ENCODE data around the gene FGF6. TPM values are rescaled to one million over a fixed set of nuclear protein-coding genes. Genes with fewer than 3 reads are reported as not detected.

FGF6 gene
- total and polyA plus RNA-seq, 4 donors, result not detected

GRCh38 chr12:4416276-4416675 lies 29.3 kb downstream of the FGF6 start:
- TF ChIP-seq ATF3 (IDR thresholded peaks at IDR 0.05) (no peak), GABPA (IDR thresholded peaks at IDR 0.05 in 1 of 2, conservative IDR thresholded peaks at IDR 0.05 in 1 of 2) (no peak), HNF4G (IDR thresholded peaks at IDR 0.05) (no peak), HNF4A (conservative IDR thresholded peaks at IDR 0.05) (no peak), TAF1 (conservative IDR thresholded peaks at IDR 0.05) (no peak), NR2F2 (IDR thresholded peaks at IDR 0.05) (no peak), FOXA1 (IDR thresholded peaks at IDR 0.05) (no peak), YY1 (IDR thresholded peaks at IDR 0.05) (no peak), JUND (IDR thresholded peaks at IDR 0.05) (no peak), RAD21 (IDR thresholded peaks at IDR 0.05) (no peak), SP1 (IDR thresholded peaks at IDR 0.05) (no peak), REST (IDR thresholded peaks at IDR 0.05) (no peak), ZBTB33 (IDR thresholded peaks at IDR 0.05) (no peak)
- TF ChIP-seq, protein P1, sequence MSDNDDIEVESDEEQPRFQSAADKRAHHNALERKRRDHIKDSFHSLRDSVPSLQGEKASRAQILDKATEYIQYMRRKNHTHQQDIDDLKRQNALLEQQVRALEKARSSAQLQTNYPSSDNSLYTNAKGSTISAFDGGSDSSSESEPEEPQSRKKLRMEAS (IDR thresholded peaks at IDR 0.05), result no peak
- TF ChIP-seq, protein P2, sequence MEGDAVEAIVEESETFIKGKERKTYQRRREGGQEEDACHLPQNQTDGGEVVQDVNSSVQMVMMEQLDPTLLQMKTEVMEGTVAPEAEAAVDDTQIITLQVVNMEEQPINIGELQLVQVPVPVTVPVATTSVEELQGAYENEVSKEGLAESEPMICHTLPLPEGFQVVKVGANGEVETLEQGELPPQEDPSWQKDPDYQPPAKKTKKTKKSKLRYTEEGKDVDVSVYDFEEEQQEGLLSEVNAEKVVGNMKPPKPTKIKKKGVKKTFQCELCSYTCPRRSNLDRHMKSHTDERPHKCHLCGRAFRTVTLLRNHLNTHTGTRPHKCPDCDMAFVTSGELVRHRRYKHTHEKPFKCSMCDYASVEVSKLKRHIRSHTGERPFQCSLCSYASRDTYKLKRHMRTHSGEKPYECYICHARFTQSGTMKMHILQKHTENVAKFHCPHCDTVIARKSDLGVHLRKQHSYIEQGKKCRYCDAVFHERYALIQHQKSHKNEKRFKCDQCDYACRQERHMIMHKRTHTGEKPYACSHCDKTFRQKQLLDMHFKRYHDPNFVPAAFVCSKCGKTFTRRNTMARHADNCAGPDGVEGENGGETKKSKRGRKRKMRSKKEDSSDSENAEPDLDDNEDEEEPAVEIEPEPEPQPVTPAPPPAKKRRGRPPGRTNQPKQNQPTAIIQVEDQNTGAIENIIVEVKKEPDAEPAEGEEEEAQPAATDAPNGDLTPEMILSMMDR (IDR thresholded peaks at IDR 0.05; ENCODE audit: low read depth, low read length, missing input control), result no peak
- H3K27me3 ChIP-seq (ENCODE audit: control insufficient read depth in 4 of 4, insufficient read depth in 4 of 4, low read length in 3 of 4), result peaks cover 0 to 4% (median 0%) of the 10 kb centered on the region in 4 donors
- no peak overlapping the region for H3K4me3 ChIP-seq (ENCODE audit: low read depth in 1 of 3, low read length in 3 of 3)
- DNase-seq (ENCODE audit: low spot score), result no peak
- no peak overlapping the region for H3K9ac ChIP-seq (ENCODE audit: low read depth in 1 of 2, low read length in 2 of 2)
- WGBS, result 83% methylated on average over 8 of the region's 8 CpGs
- no peaks in the 10 kb centered on the region for H3K36me3 ChIP-seq (ENCODE audit: control insufficient read depth in 4 of 4, insufficient read depth in 3 of 4, low read depth in 1 of 4, low read length in 3 of 4)
- no peaks in the 10 kb centered on the region for H3K4me1 ChIP-seq (ENCODE audit: control insufficient read depth in 4 of 4, insufficient read depth in 4 of 4, low read length in 3 of 4)
- H3K9me3 ChIP-seq (ENCODE audit: control insufficient read depth in 4 of 4, low read length in 3 of 4), result no peaks in the 10 kb centered on the region
- H3K27ac ChIP-seq (ENCODE audit: low read depth in 1 of 2, low read length in 2 of 2), result no peak overlapping the region

DNA sequence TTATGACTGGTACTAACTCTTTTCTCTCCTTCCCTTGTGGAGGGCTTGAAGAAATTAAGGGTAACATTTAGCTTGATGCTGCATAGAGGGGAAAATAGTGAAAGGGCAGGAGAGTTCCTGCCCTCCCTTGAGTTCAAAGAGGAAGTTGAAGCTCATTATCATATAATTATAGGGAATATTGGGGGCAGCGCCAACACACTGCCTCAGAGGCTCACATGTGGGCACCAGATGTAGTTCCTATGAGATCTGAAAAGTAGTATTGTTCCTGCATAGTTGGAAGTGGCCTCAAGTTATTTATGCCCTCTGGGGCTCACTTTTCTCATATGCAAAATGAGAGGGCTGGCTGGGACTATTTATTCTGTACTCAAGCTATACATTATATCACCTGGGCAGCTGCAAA lies 33.1 kb downstream of the FGF6 start:
- Histone ChIP-seq H3K27me3 (ENCODE audit: control insufficient read depth in 4 of 4, insufficient read depth in 4 of 4, low read length in 3 of 4) (no peaks in the 10 kb centered on the region), H3K9ac (ENCODE audit: low read depth in 1 of 2, low read length in 2 of 2) (no peak overlapping the region), H3K4me1 (ENCODE audit: control insufficient read depth in 4 of 4, insufficient read depth in 4 of 4, low read length in 3 of 4) (no peaks in the 10 kb centered on the region), H3K36me3 (ENCODE audit: control insufficient read depth in 4 of 4, insufficient read depth in 3 of 4, low read depth in 1 of 4, low read length in 3 of 4) (no peaks in the 10 kb centered on the region), H3K9me3 (ENCODE audit: control insufficient read depth in 4 of 4, low read length in 3 of 4) (no peaks in the 10 kb centered on the region), H3K27ac (ENCODE audit: low read depth in 1 of 2, low read length in 2 of 2) (no peak overlapping the region), H3K4me3 (ENCODE audit: low read depth in 1 of 3, low read length in 3 of 3) (no peak overlapping the region)
- no peak for DNase-seq (ENCODE audit: low spot score)
- 86% methylated on average over 1 of the region's 1 CpG for WGBS
- TF ChIP-seq HNF4A (conservative IDR thresholded peaks at IDR 0.05) (no peak), REST (IDR thresholded peaks at IDR 0.05) (no peak), HNF4G (IDR thresholded peaks at IDR 0.05) (no peak), SP1 (IDR thresholded peaks at IDR 0.05) (no peak), JUND (IDR thresholded peaks at IDR 0.05) (no peak), ATF3 (IDR thresholded peaks at IDR 0.05) (no peak), TAF1 (conservative IDR thresholded peaks at IDR 0.05) (no peak), YY1 (IDR thresholded peaks at IDR 0.05) (no peak), EGR1 (IDR thresholded peaks at IDR 0.05; ENCODE audit: low read depth in 2 of 2) (no peak), NR2F2 (IDR thresholded peaks at IDR 0.05) (no peak), RAD21 (IDR thresholded peaks at IDR 0.05) (no peak), RXRA (IDR thresholded peaks at IDR 0.05) (no peak), GABPA (IDR thresholded peaks at IDR 0.05 in 1 of 2, conservative IDR thresholded peaks at IDR 0.05 in 1 of 2) (no peak)
- TF ChIP-seq, protein P2 (IDR thresholded peaks at IDR 0.05; ENCODE audit: low read depth, low read length, missing input control), result no peak

Measured in liver (tissue), 9 donors.